GM18519 (cell line): ENCODE results near the gene LRRC8D.

Experiments used
- ATAC-seq: cut with Tn5 transposase; IDR thresholded peaks from one replicate; pipeline ENCODE4 v1.9.1; 2021; ENCODE audit warnings: mild to moderate bottlenecking, moderate library complexity; ENCODE audit not compliant: unreplicated experiment, low FRiP score

LRRC8D gene

GRCh38 chr1:89865498-89866382, 44.9 kb downstream of the LRRC8D start:
- no peak for ATAC-seq

- no peak for ATAC-seq
These were observed 45.7 kb downstream of the LRRC8D start for GRCh38 chr1:89866568-89866967.

- ATAC-seq: no peak
These were observed 50.2 kb downstream of the LRRC8D start for GRCh38 chr1:89870998-89871397.

- ATAC-seq: no peak
These were observed 51.1 kb downstream of the LRRC8D start for GRCh38 chr1:89871768-89872473.

GRCh38 chr1:89872567-89872966, 51.7 kb downstream of the LRRC8D start:
- no peak for ATAC-seq

GRCh38 chr1:89873288-89873687, 52.5 kb downstream of the LRRC8D start:
- no peak for ATAC-seq

- ATAC-seq: no peak
These were observed 52.9 kb downstream of the LRRC8D start for GRCh38 chr1:89873770-89874169.

GRCh38 chr1:89876463-89876862, 55.6 kb downstream of the LRRC8D start:
- no peak for ATAC-seq

GRCh38 chr1:89877756-89878155, 56.9 kb downstream of the LRRC8D start:
- no peak for ATAC-seq

GRCh38 chr1:89878256-89878655, 57.4 kb downstream of the LRRC8D start:
- no peak for ATAC-seq

- no peak for ATAC-seq
These were observed 59.8 kb downstream of the LRRC8D start for GRCh38 chr1:89880679-89881078.

- ATAC-seq: no peak
These were observed 60.7 kb downstream of the LRRC8D start for GRCh38 chr1:89881415-89882058.

- ATAC-seq: no peak
These were observed 61.7 kb downstream of the LRRC8D start for GRCh38 chr1:89882348-89883029.

GRCh38 chr1:89883030-89883379, 62.2 kb downstream of the LRRC8D start:
- no peak for ATAC-seq

- no peak for ATAC-seq
These were observed 64.1 kb downstream of the LRRC8D start for GRCh38 chr1:89884718-89885596.

- no peak for ATAC-seq
These were observed 66.4 kb downstream of the LRRC8D start for GRCh38 chr1:89887270-89887669.

GRCh38 chr1:89887713-89888112, 66.9 kb downstream of the LRRC8D start:
- ATAC-seq: no peak

GRCh38 chr1:89888480-89889322, 67.9 kb downstream of the LRRC8D start:
- ATAC-seq: no peak

GRCh38 chr1:89889323-89889615, 68.4 kb downstream of the LRRC8D start:
- no peak for ATAC-seq
